ENCODE data around the gene GPR135.
"Not testable (repeated sequence)": the region's sequence is repeated elsewhere in the genome, so short reads cannot be mapped to it uniquely, and the experiment has no call there.

Gene GPR135

DNA sequence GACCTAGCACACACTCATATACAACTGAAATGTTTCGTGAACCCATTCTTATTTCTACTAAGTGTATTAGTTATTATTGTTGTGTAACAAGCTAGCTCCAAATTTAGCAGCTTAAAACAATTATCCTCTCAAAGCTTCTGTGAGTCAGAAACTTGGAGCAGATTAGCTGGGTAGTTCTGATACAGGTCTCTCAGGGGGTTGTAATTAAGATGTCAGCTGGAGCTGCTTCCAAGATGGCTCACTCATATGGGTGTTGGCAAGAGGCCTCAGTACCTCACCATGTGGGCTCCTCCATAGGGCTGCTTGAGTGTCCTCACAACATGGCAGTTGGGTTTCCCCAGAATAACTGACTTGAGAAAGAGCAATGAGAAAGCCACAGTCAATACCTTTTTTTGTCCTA lies 9.8 kb downstream of the GPR135 start:
- no peak for DNase-seq
- H3K36me3 ChIP-seq, result peaks cover 7% of the 10 kb centered on the region

DNA sequence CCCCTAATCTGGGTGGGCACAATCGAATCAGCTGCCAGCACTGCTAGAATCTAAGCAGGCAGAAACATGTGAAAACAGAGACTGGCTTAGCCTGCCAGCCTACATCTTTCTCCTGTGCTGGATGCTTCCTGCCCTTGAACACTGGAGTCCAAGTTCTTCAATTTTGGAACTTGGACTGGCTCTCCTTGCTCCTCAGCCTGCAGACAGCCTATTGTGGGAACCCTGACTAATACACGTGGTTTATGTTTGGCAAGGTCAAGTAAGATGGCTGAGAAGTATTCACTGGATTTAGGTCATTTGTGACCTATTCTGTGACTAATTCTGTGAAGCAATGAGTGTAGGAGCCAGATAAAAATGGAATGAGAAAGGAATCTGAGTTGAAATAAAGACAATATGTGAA lies 11.0 kb downstream of the GPR135 start:
- H3K9me3 ChIP-seq (ENCODE audit: severe bottlenecking), result no peaks in the 10 kb centered on the region
- no peak overlapping the region for H3K4me3 ChIP-seq (ENCODE audit: low read depth, low read length)
- TF ChIP-seq, protein P1, sequence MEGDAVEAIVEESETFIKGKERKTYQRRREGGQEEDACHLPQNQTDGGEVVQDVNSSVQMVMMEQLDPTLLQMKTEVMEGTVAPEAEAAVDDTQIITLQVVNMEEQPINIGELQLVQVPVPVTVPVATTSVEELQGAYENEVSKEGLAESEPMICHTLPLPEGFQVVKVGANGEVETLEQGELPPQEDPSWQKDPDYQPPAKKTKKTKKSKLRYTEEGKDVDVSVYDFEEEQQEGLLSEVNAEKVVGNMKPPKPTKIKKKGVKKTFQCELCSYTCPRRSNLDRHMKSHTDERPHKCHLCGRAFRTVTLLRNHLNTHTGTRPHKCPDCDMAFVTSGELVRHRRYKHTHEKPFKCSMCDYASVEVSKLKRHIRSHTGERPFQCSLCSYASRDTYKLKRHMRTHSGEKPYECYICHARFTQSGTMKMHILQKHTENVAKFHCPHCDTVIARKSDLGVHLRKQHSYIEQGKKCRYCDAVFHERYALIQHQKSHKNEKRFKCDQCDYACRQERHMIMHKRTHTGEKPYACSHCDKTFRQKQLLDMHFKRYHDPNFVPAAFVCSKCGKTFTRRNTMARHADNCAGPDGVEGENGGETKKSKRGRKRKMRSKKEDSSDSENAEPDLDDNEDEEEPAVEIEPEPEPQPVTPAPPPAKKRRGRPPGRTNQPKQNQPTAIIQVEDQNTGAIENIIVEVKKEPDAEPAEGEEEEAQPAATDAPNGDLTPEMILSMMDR (IDR thresholded peaks at IDR 0.05; ENCODE audit: low read depth, low read length), result no peak
- H3K27ac ChIP-seq, result no peak overlapping the region
- H3K36me3 ChIP-seq, result peaks cover 3% of the 10 kb centered on the region
- H3K27me3 ChIP-seq (ENCODE audit: insufficient read depth, low read depth, severe bottlenecking), result no peaks in the 10 kb centered on the region
- no peak for DNase-seq

More for the DNA sequence above, 9.8 kb downstream of the GPR135 start:
- H3K9me3 ChIP-seq (ENCODE audit: severe bottlenecking), result no peaks in the 10 kb centered on the region
- no peaks in the 10 kb centered on the region for H3K27me3 ChIP-seq (ENCODE audit: insufficient read depth, low read depth, severe bottlenecking)
- no peak overlapping the region for H3K27ac ChIP-seq
- no peak overlapping the region for H3K4me3 ChIP-seq (ENCODE audit: low read depth, low read length)
- TF ChIP-seq, protein P1 (IDR thresholded peaks at IDR 0.05; ENCODE audit: low read depth, low read length), result no peak

DNA sequence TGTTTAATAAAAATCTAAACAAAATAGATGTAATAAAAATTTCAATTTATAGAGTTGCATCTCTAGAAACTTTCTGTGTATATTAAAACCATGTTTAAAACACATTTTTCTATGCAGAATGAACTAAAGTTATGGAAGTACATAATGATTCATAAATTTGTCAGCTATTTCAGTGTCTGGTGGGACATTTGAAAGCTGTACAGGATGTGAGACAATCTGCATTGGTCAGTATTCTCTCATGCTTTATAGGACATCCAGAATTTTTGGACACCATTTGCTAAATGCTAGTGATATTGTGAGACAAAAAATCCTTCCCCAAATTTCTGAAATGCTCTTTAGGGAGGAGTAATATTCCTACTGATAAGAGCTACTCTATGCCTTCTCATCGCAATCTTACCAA lies 13.3 kb downstream of the GPR135 start:
- H3K27ac ChIP-seq, result no peak overlapping the region
- H3K4me3 ChIP-seq (ENCODE audit: low read depth, low read length), result no peak overlapping the region
- no peaks in the 10 kb centered on the region for H3K9me3 ChIP-seq (ENCODE audit: severe bottlenecking)
- DNase-seq, result no peak
- peaks cover 3% of the 10 kb centered on the region for H3K36me3 ChIP-seq
- TF ChIP-seq, protein P1 (IDR thresholded peaks at IDR 0.05; ENCODE audit: low read depth, low read length), result no peak
- no peaks in the 10 kb centered on the region for H3K27me3 ChIP-seq (ENCODE audit: insufficient read depth, low read depth, severe bottlenecking)

DNA sequence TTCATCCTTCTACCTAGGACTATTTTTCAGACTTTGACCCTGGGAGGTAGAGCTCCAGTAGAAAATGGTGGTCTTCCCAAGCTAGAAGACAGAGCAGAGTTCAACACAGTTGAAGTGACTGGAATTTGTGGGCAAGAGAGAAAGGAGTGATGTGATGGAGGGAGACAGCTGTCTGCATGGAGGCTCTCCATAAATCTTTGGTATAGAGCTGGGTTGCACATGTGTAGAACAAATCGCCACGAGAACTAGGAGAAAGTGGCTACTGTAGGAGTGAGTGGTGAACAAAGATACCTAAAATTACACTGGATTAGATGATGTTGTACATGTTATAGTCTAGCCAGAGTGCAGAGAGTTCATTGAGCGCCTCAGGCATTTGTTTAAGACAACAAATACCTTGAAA lies 14.5 kb downstream of the GPR135 start:
- no peak for DNase-seq
- H3K4me3 ChIP-seq (ENCODE audit: low read depth, low read length), result no peak overlapping the region
- H3K27me3 ChIP-seq (ENCODE audit: insufficient read depth, low read depth, severe bottlenecking), result no peaks in the 10 kb centered on the region
- no peaks in the 10 kb centered on the region for H3K9me3 ChIP-seq (ENCODE audit: severe bottlenecking)
- H3K36me3 ChIP-seq, result peaks cover 3% of the 10 kb centered on the region
- no peak overlapping the region for H3K27ac ChIP-seq
- TF ChIP-seq, protein P1 (IDR thresholded peaks at IDR 0.05; ENCODE audit: low read depth, low read length), result no peak

DNA sequence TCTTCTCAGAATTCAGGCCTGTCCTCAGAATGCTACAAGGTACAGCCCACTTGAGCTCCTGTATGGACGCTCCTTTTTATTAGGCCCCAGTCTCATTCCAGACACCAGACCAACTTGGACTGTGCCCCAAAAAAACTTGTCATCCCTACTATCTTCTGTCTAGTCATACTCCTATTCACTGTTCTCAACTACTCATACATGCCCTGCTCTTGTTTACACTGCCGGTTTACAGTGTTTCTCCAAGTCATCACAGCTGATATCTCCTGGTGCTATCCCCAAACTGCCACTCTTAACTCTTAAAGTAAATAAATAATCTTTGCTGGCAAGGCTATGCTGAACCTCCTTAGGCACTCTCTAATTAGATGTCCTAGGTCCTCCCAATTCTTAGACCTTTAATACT lies 16.5 kb downstream of the GPR135 start:
- H3K27ac ChIP-seq; H3K36me3 ChIP-seq; H3K4me3 ChIP-seq (ENCODE audit: low read depth, low read length); H3K9me3 ChIP-seq (ENCODE audit: severe bottlenecking); H3K27me3 ChIP-seq (ENCODE audit: insufficient read depth, low read depth, severe bottlenecking); DNase-seq: not testable (repeated sequence)

DNA sequence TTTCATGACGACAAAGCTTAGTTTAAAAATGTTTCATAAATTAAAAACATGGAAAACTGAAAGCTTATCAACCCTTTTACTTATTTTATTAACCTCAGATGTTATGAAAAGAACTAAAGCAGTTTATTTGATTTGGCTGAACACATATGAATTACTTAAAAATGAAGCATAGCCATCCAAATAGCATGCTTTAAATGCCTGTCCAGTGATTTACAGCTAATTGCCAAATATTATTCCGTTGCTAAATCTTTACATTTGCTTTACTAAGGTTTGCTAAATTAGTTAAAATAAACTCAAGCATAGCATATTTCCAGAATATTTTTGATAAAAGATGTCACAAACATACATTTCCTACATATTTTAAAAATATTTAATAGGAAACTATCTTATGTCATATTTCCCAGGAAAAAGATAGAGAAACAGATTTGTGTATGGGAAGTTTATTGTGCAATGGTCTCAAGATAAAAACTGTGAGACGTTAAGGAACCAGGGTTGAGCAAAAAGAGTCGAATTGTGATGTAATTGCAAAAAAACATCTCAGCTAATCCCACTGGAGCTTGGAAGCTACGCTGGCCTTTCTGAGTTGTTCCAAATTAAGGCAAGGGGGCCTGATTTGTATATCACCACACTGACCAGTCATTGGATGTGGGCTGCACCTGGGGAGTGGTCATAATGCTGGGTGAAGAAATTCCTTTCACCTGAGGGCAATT lies 25.8 kb downstream of the GPR135 start:
- no peaks in the 10 kb centered on the region for H3K27me3 ChIP-seq (ENCODE audit: insufficient read depth, low read depth, severe bottlenecking)
- TF ChIP-seq, protein P1 (IDR thresholded peaks at IDR 0.05; ENCODE audit: low read depth, low read length), result no peak
- H3K9me3 ChIP-seq (ENCODE audit: severe bottlenecking), result no peaks in the 10 kb centered on the region
- DNase-seq, result no peak
- no peak overlapping the region for H3K27ac ChIP-seq
- H3K36me3 ChIP-seq, result no peaks in the 10 kb centered on the region
- H3K4me3 ChIP-seq (ENCODE audit: low read depth, low read length), result no peak overlapping the region
